ENCODE measurements around the gene CERS6. TPM values are rescaled to one million over a fixed set of nuclear protein-coding genes. Genes with fewer than 3 reads are reported as not detected.

The CERS6 gene
- total RNA-seq, 1 donor from 2014 or later = 21.8 TPM

DNA sequence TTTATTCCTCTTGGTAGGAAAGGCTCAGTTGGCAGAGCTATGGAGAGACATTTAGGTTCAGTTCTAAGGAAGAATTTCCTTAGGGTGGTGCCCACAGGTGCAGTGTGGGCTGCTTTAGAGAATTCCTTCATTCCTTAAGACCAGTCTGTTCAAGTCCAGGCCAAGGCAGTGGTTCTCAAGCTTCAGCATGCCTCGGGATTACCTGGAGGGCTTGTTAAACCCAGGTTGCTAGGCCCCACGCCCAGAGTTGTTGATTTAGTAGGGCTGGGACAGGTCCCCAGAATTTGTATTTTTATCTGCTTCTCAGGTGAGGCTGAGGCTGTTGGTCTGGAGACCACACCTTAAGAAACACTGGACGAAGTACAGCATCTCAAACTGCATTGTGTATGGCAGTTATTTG is 68.9 kb downstream of the CERS6 start:
- no peak for TF ChIP-seq CTCF (IDR thresholded peaks at IDR 0.05)

GRCh38 chr2:168525716-168526446 is 69.8 kb downstream of the CERS6 start:
- Histone ChIP-seq H3K9me3 (no peaks in the 10 kb centered on the region), H3K27me3 (ENCODE audit: low read depth) (no peaks in the 10 kb centered on the region), H3K4me1 (peaks cover 24% of the 10 kb centered on the region), H3K4me3 (no peak overlapping the region), H3K27ac (no peak overlapping the region), H3K36me3 (no peaks in the 10 kb centered on the region)
- intact Hi-C loops (cut with DNase I) = no loop called here
- no peak for DNase-seq
- no peak for ATAC-seq
- no peak for TF ChIP-seq CTCF (IDR thresholded peaks at IDR 0.05)

More for the DNA sequence above, 68.9 kb downstream of the CERS6 start:
- intact Hi-C loops (cut with DNase I) = no loop called here
- no peaks in the 10 kb centered on the region for H3K36me3 ChIP-seq
- no peak for DNase-seq
- peaks cover 18% of the 10 kb centered on the region for H3K4me1 ChIP-seq
- no peaks in the 10 kb centered on the region for H3K27me3 ChIP-seq (ENCODE audit: low read depth)
- H3K9me3 ChIP-seq = no peaks in the 10 kb centered on the region
- no peak overlapping the region for H3K4me3 ChIP-seq
- H3K27ac ChIP-seq = no peak overlapping the region
- no peak for ATAC-seq

DNA sequence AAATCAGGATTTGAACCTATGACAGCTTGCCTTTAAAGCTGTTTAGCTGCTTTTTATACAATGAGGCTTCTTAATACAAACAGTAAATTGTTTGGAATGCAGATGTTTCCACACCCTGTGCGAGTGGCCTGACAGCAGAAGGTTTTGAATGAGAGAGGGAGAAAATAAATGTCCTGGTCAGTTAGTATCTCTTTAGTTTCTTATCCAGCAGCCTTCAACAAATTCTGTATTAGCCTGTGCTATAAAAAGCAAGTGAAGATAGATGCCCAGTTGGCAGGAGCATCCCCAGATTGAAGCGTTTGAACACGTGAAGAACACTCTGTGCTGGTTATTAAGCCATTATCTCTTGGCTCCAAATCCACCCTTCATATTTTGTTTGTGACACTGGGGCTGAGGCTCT is 70.6 kb downstream of the CERS6 start:
- intact Hi-C loops (cut with DNase I) = no loop called here

GRCh38 chr2:168528016-168528415 is 71.9 kb downstream of the CERS6 start:
- no peaks in the 10 kb centered on the region for H3K27me3 ChIP-seq (ENCODE audit: low read depth)
- intact Hi-C loops (cut with DNase I) = no loop called here
- no peak for TF ChIP-seq CTCF (IDR thresholded peaks at IDR 0.05)

More for the DNA sequence above, 70.6 kb downstream of the CERS6 start:
- TF ChIP-seq CTCF (IDR thresholded peaks at IDR 0.05) = no peak
- peak in 1 of 2 donors; percentile 37 for ATAC-seq
- Histone ChIP-seq H3K9me3 (no peaks in the 10 kb centered on the region), H3K27me3 (ENCODE audit: low read depth) (no peaks in the 10 kb centered on the region), H3K4me3 (no peak overlapping the region), H3K4me1 (peaks cover 17% of the 10 kb centered on the region), H3K36me3 (no peaks in the 10 kb centered on the region), H3K27ac (no peak overlapping the region)
- no peak for DNase-seq

DNA sequence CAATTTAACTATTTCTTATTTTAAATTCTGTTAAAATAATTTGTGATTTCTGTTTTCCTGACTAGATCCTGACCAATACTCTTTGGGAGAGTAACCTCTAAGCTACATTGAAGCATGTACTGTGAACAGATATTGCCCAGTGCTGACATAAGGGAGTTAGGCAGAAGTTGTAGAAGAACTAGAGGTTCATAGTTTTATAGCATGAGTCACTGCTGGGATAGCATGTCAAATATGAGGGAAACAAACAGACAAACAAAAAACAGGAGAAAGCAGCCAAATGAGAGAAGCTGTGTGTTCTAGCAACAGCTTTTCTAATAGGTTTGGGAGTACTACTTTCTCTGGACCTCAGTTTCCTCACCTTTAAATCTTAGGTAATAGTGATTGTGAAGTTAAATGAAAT is 72.4 kb downstream of the CERS6 start:
- no peak for ATAC-seq
- H3K4me3 ChIP-seq = no peak overlapping the region
- peaks cover 17% of the 10 kb centered on the region for H3K4me1 ChIP-seq
- no peaks in the 10 kb centered on the region for H3K36me3 ChIP-seq
- H3K27ac ChIP-seq = no peak overlapping the region
- no peaks in the 10 kb centered on the region for H3K9me3 ChIP-seq
- intact Hi-C loops (cut with DNase I) = no loop called here
- no peaks in the 10 kb centered on the region for H3K27me3 ChIP-seq (ENCODE audit: low read depth)
- no peak for DNase-seq
- TF ChIP-seq CTCF (IDR thresholded peaks at IDR 0.05) = no peak

More at GRCh38 chr2:168528016-168528415, 71.9 kb downstream of the CERS6 start:
- H3K9me3 ChIP-seq = no peaks in the 10 kb centered on the region
- H3K27ac ChIP-seq = no peak overlapping the region
- H3K4me3 ChIP-seq = no peak overlapping the region
- H3K4me1 ChIP-seq = peaks cover 17% of the 10 kb centered on the region
- no peaks in the 10 kb centered on the region for H3K36me3 ChIP-seq
- ATAC-seq = no peak
- no peak for DNase-seq
